Stimulated activated CD8-positive, alpha-beta memory T cell treated with anti-CD3 and anti-CD28 coated beads, Interleukin-7, amount 100 ng/mL, for 48 hours (primary cell): ENCODE measurements around the gene ERC1.
A peak's percentile ranks its signal among the peaks of the same experiment; 100 is the strongest.

ENCODE experiments used
- DNase-seq, 2 donors: peaks; one replicate each; pipeline ENCODE4 v3.0.0-alpha.2; 2020; ENCODE audit warnings: low read depth in 1 of 2; ENCODE audit errors: extremely low read depth in 1 of 2

The ERC1 gene

DNA sequence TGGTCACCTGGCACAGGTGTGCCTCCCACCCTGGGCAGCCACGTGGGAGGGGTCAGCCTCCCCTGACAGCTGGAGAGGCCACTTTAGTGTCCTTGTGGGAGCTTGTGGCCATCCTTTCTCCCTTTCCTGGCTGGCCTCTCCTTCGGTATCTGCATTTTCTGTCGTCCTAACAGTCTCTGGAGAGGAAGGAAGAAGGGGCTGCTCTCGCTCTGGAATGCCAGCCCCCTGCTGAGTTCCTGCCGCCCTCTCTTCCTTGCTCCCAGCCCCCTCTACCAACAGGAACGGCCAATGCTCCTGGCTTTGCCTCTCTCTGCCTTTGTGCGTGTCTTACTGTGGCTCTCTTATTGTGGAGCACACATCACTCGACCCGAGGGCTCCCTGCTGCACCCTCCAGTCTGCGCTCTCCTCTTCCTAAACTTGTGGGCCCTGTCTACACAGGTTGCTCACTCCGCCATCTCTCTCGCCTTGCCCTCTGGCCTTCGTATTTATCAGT, 532.6 kb downstream of the ERC1 start:
- no peak for DNase-seq

DNA sequence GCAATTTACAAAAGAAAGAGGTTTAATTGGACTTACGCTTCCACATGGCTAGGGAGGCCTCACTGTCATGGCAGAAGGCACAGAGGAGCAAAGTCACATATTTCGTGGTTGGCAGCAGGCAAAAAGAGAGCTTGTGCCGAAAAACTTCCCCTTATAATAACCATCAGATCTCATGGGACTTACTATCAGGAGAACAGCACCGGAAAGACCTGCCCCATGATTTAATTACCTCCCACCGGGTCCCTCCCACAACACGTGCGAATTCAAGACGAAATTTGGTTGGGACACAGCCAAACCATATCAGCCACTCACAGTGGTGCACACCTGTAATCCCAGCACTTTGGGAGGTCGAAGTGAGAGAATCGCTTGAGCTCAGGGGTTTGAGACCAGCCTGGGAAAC, 534.8 kb downstream of the ERC1 start:
- DNase-seq: no peak

DNA sequence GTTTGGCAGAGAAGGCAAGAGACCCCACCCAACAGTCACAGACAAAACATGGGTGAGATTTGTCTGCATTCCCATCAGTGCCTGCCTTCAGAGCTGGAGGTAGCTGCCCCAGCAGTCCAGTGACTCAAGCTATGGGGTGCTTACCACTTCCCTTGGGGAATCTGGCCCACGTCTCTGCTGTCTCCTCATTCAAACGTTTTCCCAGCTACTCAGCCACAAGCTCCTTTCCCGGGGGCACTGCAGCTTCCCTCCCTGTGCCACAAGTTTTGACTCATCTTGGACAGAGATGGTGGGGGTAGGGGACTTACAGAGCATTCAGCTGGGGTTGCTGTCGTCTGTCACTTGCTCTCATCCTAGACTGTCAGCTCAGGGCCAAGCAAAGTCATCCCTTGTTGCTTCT, 536.8 kb downstream of the ERC1 start:
- no peak for DNase-seq

DNA sequence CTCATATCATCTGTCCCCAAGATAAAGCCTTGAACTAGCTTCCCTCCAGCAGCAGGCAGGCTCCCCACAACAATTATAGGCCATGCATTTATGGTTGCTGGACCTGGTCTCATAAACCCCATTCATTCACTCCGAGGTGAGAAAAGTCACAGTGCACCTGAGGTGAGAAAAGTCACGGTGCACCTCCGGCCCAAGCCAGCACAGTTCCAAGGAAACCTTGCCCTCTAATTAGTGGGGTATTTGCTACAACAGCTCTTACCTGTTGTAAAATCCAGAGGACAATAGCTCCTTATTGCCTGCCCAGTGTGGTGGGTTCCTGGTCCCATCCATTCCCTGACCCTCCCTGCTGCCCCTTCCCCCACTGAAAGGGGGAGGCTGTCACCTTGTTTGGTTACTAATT, 537.8 kb downstream of the ERC1 start:
- no peak for DNase-seq

DNA sequence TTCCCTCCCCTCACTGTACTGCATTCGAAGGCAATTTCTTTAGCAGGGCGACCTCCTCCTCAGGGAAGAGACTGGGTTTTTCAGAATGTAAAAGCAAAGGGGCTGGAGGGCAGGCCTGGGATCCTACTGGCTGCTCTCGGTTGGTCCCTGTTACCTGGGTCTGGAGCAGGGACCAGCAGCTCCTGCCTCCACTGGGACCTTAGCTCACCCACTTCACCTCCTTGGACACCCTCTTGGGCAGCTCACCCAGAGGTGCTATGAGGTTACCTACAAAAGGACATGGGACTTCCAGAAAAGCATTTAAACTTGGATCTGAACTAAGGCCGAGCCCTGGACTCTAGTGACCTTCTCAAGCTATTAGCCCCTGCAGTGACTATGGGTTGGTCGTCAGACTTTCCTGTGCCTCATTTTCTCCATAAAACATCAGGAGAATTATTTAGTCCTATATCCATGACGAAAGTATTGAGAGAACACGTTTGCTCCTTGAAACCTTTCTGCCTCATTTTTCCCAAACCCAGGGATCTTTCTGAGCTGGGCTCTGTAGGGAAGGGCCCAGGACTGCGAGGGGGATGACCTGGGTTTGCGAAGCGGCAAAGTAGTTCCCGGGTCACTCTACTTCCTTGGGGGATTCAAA, 538.3 kb downstream of the ERC1 start:
- DNase-seq: no peak

DNA sequence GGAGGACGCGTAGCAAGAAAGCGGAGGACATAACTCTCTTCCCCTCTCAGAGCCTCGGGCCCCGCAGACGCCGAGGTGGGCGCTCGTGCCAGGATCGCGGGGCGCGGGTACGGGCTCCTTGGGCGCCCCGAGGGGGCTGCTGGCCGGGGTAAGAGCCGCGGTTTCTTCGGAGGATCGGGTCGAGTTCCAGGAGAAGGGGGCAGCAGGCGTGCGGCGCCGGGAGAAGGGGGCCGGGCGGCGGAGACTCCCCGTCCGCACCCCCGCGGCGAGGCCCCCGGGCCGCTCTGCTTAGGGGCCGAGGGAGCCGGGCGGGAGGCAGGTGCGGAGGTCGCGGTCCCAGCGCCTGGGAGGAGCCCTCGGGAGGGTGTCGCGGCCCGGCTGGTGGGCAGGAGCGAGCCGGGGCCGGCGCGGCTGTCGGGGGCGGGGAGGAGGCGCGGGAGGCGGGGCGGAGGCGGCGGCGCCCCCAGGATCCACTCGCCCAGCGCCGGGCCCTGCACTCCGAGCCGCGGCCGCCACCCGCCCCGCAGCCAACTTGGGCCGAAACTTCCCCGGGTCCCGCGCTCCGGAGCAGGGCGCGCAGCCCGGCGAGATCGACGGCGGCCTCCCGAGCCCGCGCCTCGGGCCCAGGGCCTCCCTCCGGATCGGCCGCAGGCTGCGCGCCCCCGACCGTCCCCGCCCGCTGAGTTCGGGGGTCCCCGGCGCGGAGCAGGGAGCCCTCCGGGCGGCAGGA, 539.0 kb downstream of the ERC1 start:
- DNase-seq: no peak

DNA sequence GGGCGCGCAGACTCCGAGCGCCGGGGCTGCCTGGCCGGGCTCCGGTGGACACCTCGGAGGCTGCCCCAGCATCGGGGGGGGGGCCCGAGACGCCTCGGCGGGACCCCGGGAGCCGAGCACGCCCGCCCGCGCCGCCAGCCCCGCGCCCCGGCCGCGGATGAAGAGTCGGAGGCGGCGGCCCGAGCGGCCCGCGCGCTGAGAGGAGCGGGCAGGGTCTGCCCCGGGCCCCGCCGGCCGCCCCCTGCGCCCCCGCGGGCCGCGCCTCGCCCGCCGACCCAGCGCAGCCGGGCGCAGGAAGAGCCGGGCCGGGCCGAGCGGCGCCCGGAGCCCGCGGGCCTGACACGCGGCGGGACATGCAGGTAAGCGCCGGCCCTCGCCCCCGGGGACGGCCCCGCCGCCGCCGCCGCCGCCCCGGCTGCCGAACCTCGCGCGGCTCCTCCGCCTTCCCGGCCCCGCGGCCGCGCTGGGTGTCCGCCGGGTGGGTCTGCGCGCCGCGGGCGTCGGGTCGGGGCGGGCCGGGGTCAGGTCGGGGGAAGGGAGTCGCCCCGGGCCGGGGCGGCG, 539.6 kb downstream of the ERC1 start:
- DNase-seq: no peak

DNA sequence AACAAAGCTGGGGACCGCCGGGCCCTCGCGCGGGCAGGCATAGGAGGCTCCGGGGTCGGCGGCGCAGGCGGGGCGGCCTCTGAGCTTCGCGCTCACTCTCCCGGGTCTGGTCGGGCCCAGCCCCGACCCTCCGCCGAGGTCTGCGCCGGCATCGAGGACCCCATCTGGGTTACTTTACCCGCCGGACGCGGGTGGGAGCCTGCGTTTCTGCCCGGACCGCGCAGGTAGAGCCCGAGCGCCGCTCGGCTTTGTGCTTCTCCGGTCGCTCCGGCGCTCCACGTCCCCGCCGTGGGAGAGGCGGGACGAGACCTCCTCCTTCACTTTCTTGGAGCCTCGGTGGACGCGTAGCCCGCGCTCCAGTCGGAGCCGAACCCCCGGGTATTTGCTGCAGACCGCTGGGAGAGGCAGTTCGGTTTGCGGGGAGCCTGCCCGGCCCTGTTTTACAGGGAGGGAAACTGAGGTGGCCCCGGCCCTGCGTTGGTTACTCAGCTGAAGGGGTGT, 540.2 kb downstream of the ERC1 start:
- DNase-seq: no peak

DNA sequence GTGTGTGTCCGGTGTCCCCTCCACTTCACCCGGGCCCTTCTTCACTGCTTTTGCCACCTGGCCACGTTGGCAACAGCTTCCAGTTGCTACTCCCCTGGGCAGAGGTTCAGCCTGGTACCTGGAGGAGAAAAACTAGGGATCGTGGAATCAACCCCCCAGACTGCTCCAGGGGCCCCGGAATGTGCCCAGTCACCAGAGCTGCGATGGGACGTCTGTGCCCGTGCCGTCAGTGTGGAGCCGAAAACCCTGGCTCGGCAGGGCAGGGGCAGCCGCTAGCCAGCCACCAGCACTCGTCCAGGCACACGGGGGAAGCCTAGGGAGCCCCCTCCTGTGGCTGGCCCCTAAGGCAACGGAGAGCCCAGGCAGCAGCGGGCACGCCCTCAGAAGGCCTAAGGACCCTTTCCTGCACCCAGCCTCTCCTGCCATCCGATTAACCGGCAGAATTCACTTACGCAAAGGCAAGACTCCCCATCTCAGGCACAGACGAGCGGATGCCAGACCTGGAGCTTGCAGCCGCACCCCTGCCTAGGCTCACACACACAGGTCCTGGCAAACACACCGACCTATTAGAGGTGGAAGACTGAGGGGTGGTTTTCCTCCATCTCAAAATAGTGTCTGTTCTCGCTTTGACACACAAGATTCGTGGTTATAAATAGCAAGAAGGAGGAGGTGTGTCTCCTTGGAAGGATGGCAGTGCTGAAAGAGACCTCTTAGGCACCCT, 540.8 kb downstream of the ERC1 start:
- no peak for DNase-seq

DNA sequence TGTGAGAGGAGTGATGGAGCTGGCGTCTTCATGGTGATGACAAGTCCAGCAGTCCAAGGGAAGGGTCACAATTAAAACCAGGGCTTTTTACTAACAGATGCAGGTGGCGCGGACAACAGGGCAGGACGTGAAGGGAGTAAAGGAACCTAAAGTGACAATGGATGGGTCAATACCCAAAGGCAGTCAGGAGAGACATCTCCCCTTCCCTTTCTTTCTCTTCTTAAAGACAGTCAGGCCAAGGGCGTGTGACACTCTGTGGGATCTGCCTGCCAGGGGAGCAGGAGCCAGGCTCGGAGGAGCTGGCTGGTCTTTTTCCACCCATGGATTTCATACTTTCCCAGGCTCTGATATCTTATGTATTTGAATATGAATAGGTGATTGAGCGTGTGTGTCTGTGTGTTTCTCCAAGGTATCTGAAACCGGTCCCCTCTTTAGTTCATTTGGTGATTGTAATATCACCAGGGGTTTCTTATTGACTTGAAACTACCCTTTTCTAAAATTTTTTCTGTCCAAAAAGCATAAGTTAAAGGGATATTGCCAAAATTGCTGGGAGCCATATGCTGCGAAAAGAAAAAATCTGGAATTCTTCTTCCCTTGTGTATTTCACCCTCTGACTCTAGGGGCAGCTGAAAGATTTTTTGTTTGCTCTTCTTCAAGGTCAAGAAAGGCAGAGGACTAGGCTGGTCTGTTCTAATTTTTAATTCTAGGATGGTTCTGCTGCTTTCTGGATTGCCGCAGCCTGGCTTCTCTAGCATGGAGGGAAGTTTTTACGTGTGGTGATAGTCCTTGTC, 541.5 kb downstream of the ERC1 start:
- no peak for DNase-seq

DNA sequence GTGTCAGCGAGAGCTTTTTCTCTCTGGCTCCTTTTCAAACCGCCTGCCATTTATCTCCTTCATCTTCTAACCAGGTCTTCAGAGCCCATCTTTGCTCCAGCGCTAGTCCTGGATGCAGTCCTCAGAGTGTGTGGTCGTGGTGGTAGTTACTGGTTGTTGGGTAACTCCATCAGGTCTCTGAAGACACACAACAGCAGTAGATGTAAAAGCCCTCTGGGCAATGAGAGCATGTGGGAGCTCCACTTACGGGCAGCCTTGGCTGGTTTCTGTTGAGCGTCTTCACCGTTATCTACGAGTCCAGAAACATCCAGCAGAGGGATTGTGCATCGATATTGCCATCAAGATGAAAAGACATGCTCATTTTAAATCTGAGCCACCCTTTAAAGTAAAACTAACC, 542.2 kb downstream of the ERC1 start:
- no peak for DNase-seq

DNA sequence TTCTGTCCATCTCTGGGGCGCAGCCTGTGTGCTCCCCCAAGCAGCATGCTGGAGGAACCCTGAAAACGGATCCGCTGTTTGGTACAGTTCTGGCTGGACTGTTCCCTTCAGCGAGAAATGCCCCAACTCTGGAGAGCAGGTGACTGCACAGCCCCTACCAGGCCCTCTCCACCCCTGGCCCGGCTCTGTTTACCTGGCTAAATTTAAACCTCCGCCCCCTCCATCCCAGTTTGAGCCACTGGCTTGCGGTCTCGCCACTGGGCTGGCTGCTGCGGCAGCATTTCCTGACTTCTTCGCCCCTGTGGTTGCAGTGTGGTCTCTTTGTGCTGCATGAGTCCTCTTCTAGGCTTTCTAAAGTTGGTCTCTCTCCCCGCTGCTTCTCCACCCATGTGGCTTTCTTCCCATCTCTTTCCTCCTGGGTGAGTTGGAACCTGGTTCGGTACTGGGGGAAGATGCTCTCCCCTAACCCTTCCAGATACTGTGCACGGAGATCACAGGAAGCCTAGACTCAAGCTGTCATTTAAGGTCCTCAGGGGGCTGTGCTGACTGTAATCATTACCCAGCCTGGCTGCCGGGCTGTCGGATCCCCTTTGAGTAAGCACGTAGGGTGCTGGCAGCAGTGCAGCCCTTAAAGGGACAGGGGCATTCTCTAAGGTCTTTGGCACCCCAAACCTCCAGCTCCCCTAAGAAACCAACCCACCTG, 542.7 kb downstream of the ERC1 start:
- peak; percentile 41 to 58 for DNase-seq

DNA sequence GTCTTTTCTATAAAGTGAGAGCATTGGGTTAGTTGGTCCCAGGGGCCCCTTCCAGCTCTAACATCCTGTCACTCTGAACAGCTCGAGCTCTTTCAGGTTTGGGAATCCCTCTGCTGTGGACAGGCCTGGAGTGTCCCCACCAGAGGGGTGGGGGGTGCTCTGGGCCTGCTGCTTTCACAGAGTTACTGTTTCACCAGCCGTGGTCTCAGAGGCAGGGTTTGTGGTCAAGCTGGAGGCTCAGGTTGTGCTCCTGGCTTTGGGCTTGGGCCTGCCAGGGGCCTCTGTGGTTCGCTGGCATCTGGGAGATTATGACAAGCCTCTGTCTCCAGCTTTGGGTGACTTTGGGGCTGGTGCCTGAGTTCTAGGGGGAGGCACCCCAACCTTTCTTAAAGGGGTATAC, 543.7 kb downstream of the ERC1 start:
- no peak for DNase-seq

DNA sequence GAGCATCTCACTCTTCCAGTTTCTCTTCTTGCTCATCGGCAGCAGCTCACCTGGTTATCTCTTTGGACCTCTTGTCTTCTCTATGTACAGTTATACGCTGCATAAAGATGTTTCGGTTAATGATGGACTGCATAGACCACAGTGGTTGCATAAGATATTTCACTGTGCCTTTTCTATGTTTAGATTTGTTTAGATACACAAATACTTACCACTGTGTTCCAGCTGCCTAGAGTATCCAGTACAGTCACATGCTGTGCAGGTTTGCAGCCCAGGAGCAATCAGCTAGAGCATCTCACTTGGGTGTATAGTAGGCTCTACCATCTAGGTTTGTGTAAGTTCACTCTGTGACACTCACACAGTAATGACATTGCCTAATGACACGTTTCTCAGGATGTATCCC, 545.8 kb downstream of the ERC1 start:
- no peak for DNase-seq

DNA sequence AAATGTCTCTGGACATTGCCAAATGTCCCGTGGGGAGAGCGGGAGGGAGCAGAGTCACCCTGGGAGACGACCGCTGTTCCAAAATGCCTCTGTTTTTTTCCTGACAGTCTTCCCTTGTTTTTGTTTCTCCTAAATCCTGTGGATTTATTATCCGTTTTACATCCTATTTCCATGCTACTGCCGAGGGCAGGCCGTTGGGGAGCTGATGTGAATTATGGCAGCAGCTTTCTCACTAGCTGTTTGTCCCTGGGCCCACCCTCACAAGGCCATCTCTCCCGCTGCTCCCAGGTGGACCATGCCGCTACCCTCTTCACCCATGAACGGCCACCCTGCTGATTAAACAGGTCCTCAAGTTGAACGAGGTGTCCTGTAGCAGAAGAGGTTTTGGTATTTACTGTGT, 548.1 kb downstream of the ERC1 start:
- DNase-seq: no peak

DNA sequence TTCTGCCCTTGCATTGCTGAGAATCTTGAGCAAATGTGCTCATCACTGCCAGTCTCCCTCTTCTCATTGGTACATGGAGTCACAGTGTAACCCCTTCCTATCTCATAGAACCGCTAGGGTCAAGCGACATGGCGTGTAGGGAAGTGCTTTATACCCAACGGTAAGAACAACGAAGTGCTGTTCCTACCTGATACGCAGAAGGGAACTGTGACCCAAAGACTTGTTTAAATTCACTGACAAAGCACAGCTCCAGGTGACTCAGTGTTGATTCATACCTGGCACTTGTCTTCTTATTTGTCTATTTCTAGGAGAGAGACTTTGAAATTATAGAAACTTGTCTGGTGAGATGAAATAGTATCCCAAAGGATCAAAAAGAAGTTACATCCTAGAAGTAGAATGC, 549.7 kb downstream of the ERC1 start:
- no peak for DNase-seq

DNA sequence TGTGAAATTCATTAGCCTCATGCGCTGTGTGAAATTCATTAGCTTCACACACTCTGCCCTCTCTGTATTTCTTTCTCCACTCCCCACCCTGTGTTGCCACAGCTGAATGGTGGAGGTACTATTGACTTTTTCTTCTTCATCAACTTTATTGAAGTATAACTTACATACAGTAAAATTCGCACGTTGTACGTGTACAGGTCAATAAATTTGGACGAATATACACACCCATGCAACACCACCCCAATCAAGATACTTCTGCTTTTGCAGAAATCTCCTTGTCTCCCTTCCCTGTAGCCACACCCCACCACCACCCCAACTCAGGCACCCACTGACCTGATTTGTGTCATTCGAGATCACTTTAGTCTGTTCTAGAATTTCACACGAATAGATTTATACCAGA, 551.6 kb downstream of the ERC1 start:
- no peak for DNase-seq

DNA sequence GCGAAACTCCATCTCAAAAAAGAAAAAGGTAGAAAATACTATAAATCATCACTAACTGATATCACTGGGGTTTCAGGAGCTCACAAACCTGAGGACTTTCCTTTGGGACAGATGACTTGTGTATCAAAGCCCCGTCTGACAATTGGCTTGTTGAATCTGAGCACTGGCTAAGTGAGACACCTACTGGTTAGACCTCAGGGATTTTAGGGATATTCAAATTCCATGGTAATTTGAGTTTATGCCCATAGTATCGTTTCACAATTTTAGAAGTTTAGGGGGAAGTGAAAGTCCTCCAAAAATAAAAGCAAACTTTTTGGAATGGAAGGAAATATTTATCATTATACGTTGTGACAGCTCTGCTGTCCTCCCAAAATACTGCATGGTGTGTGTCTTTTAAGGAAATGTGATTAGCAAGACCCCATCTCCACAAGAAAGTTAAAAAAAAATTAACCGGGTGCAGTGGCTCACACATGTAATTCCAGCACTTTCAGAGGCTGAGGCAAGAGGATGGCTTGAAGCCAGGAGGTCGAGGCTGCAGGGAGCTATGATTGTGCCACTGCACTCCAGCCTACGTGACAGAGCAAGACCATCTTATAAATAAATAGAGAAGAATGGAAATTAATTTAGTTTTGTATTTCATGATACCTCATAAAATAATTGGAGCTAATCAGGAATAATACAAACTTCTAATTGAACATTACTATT, 554.1 kb downstream of the ERC1 start:
- DNase-seq: no peak
